H1 (cell line): Measurements from ENCODE around the gene STK33. TPM values are rescaled to one million over a fixed set of nuclear protein-coding genes. Genes with fewer than 3 reads are reported as not detected.

Experiments
- CTCF ChIA-PET: fragments of 300-600 bp; sonication (Branson Sonifier 250); formaldehyde crosslinking; loops from one replicate; lab custom pipeline; 2021; ENCODE audit not compliant: partially characterized antibody; lab: Charles Lee
- POLR2A ChIA-PET: fragments of 300-600 bp; sonication (Branson Sonifier 250); formaldehyde crosslinking; loops from one replicate; lab custom pipeline; 2021; ENCODE audit warnings: inconsistent platforms; ENCODE audit not compliant: partially characterized antibody; lab: Charles Lee
- DNase-seq, 2 experiments: peaks; one replicate each; pipeline versions ENCODE4 v3.0.0 to v3.0.0-alpha.2; 2010 to 2022; ENCODE audit warnings: low spot score in 2 of 2, low read depth in 1 of 2, mixed read lengths in 1 of 2
- FAIRE-seq: peaks from 2 replicates; lab custom pipeline; 2011; peaks lifted over from hg19 to GRCh38; lab: Jason Lieb, UNC
- H2AFZ ChIP-seq: 2 replicates; pipeline ENCODE4 v1.8.1; 2012; ENCODE audit warnings: low read length, inconsistent platforms
- H2AK5ac ChIP-seq: 2 replicates; pipeline ENCODE4 v1.6.1; 2013; ENCODE audit warnings: low read depth, low read length
- H2BK120ac ChIP-seq: replicated peaks from 2 replicates; pipeline ENCODE3; 2013; ENCODE audit warnings: low read depth, low read length, inconsistent platforms
- H2BK12ac ChIP-seq: 2 replicates; pipeline ENCODE4 v1.6.1; 2013; ENCODE audit warnings: low read depth, low read length
- H2BK15ac ChIP-seq: 2 replicates; pipeline ENCODE4 v1.6.1; 2013; ENCODE audit warnings: low read length
- H2BK20ac ChIP-seq: 2 replicates; pipeline ENCODE4 v1.6.1; 2013; ENCODE audit warnings: low read length
- H2BK5ac ChIP-seq: 2 replicates; pipeline ENCODE4 v1.6.1; 2013; ENCODE audit warnings: low read depth, low read length
- H3K14ac ChIP-seq: 2 replicates; pipeline ENCODE4 v1.6.1; 2013; ENCODE audit warnings: inconsistent platforms; ENCODE audit not compliant: insufficient read length
- H3K18ac ChIP-seq: 2 replicates; pipeline ENCODE4 v1.6.1; 2013; ENCODE audit warnings: low read length; ENCODE audit errors: extremely low read depth
- H3K23ac ChIP-seq: 2 replicates; pipeline ENCODE4 v1.6.1; 2013; ENCODE audit warnings: inconsistent platforms; ENCODE audit not compliant: insufficient read length
- H3K23me2 ChIP-seq: 2 replicates; pipeline ENCODE4 v1.6.1; 2013; ENCODE audit warnings: low read depth, low read length
- H3K27ac ChIP-seq: 2 replicates; pipeline ENCODE4 v1.6.1; 2011; ENCODE audit warnings: low read depth, low read length, inconsistent platforms
- H3K27me3 ChIP-seq, 4 experiments: replicated peaks in 1 of 4; 1 replicate in 1 of 4; 2 replicates in 3 of 4; pipeline versions ENCODE4 v1.6.1 to v1.8.1; 2011 to 2013; ENCODE audit warnings: low read length in 3 of 4, mild to moderate bottlenecking in 3 of 4, inconsistent platforms in 2 of 4, mixed read lengths in 2 of 4, moderate library complexity in 1 of 4; ENCODE audit not compliant: control insufficient read depth in 3 of 4, insufficient read depth in 3 of 4; ENCODE audit errors: extremely low read depth in 1 of 4
- H3K36me3 ChIP-seq, 4 experiments: 2 replicates each; pipeline versions ENCODE4 v1.6.1 to v1.8.1; 2011 to 2013; ENCODE audit warnings: mild to moderate bottlenecking in 4 of 4, low read length in 3 of 4, moderate library complexity in 2 of 4, control low read depth in 1 of 4, inconsistent platforms in 1 of 4; ENCODE audit not compliant: insufficient read depth in 4 of 4, control insufficient read depth in 2 of 4
- H3K4ac ChIP-seq: replicated peaks from 2 replicates; pipeline ENCODE3; 2013; ENCODE audit warnings: low read length, low read depth, mixed read lengths, inconsistent platforms; ENCODE audit not compliant: insufficient read length
- H3K4me1 ChIP-seq, 4 experiments: replicated peaks in 1 of 4; 1 replicate in 1 of 4; 2 replicates in 3 of 4; pipeline versions ENCODE4 v1.6.1 to v1.8.1; 2011 to 2013; ENCODE audit warnings: low read length in 3 of 4, inconsistent platforms in 2 of 4, mixed read lengths in 1 of 4; ENCODE audit not compliant: insufficient read depth in 4 of 4, control insufficient read depth in 3 of 4
- H3K4me2 ChIP-seq, 2 experiments: 2 replicates each; pipeline versions ENCODE4 v1.6.1 to v1.8.1; 2011 to 2013; ENCODE audit warnings: low read depth in 2 of 2, low read length in 2 of 2, control low read depth in 1 of 2, inconsistent platforms in 1 of 2, mild to moderate bottlenecking in 1 of 2; ENCODE audit not compliant: insufficient read depth in 1 of 2
- H3K4me3 ChIP-seq, 4 experiments: fragments of 200-600, 300-600 bp in 1 of 4; sonication (generic), shearing (Covaris generic), sonication (Bioruptor Twin) in 1 of 4; 2 replicates each; pipeline versions ENCODE4 v1.5.1 to v1.8.1; 2011 to 2016; ENCODE audit warnings: low read length in 4 of 4, low read depth in 3 of 4, control low read depth in 2 of 4, inconsistent platforms in 2 of 4, mild to moderate bottlenecking in 2 of 4, mixed read lengths in 1 of 4, moderate library complexity in 1 of 4; ENCODE audit not compliant: insufficient read depth in 2 of 4; ENCODE audit errors: extremely low read depth in 1 of 4
- H3K56ac ChIP-seq: replicated peaks from 2 replicates; pipeline ENCODE3; 2013; ENCODE audit warnings: low read depth, mild to moderate bottlenecking, mixed read lengths, low read length, inconsistent platforms; ENCODE audit not compliant: insufficient read length
- H3K79me1 ChIP-seq: 2 replicates; pipeline ENCODE4 v1.6.1; 2013; ENCODE audit warnings: low read depth, low read length, control low read depth
- H3K79me2 ChIP-seq, 2 experiments: 2 replicates each; pipeline versions ENCODE4 v1.6.1 to v1.8.1; 2012 to 2013; ENCODE audit warnings: low read length in 2 of 2, mild to moderate bottlenecking in 2 of 2, inconsistent platforms in 1 of 2; ENCODE audit not compliant: insufficient read depth in 2 of 2, control insufficient read depth in 1 of 2
- H3K9ac ChIP-seq, 4 experiments: replicated peaks in 1 of 4; 1 replicate in 1 of 4; 2 replicates in 3 of 4; pipeline versions ENCODE4 v1.6.1 to v1.8.1; 2011 to 2013; ENCODE audit warnings: low read depth in 3 of 4, low read length in 3 of 4, control low read depth in 2 of 4, mild to moderate bottlenecking in 2 of 4, moderate library complexity in 2 of 4, inconsistent platforms in 1 of 4; ENCODE audit errors: extremely low read depth in 1 of 4
- H3K9me3 ChIP-seq, 2 experiments: 2 replicates each; pipeline versions ENCODE4 v1.6.1 to v1.8.1; 2012 to 2013; ENCODE audit warnings: mild to moderate bottlenecking in 2 of 2, moderate library complexity in 2 of 2, control low read depth in 1 of 2, inconsistent platforms in 1 of 2, low read depth in 1 of 2, low read length in 1 of 2, mixed read lengths in 1 of 2; ENCODE audit not compliant: insufficient read depth in 2 of 2
- H4K20me1 ChIP-seq, 2 experiments: replicated peaks in 1 of 2; 2 replicates each; pipeline versions ENCODE3 to v1.8.1; 2011 to 2013; ENCODE audit warnings: inconsistent platforms in 2 of 2, low read length in 2 of 2, mild to moderate bottlenecking in 1 of 2; ENCODE audit not compliant: insufficient read depth in 2 of 2, control insufficient read depth in 1 of 2
- H4K5ac ChIP-seq: 2 replicates; pipeline ENCODE4 v1.6.1; 2013; ENCODE audit warnings: low read length, low read depth, mixed read lengths, inconsistent platforms; ENCODE audit not compliant: insufficient read length
- H4K8ac ChIP-seq: 2 replicates; pipeline ENCODE4 v1.8.0; 2013; ENCODE audit warnings: mild to moderate bottlenecking, moderate library complexity, low read length, inconsistent platforms; ENCODE audit not compliant: insufficient read depth; ENCODE audit errors: extremely low read depth
- H4K91ac ChIP-seq: replicated peaks from 2 replicates; pipeline ENCODE3; 2013; ENCODE audit warnings: low read length, mixed read lengths, inconsistent platforms; ENCODE audit not compliant: insufficient read length
- CBX5 ChIP-seq: fragments of 300-800, 300-1000 bp; sonication (generic); IDR thresholded peaks from 2 replicates; pipeline ENCODE4 v1.7.1; 2016; ENCODE audit warnings: antibody characterized with exemption, low read length, low read depth
- CBX8 ChIP-seq: fragments of 300-800, 300-1000 bp; sonication (generic); IDR thresholded peaks from 2 replicates; pipeline ENCODE4 v1.7.1; 2016; ENCODE audit warnings: low read depth, low read length, borderline replicate concordance
- CHD2 ChIP-seq: IDR thresholded peaks from 2 replicates; pipeline ENCODE4 v1.6.1; 2012; ENCODE audit warnings: low read length, improper control_type of control experiment
- EZH2 ChIP-seq: fragments of 200-600 bp; sonication (generic); IDR thresholded peaks from 2 replicates; pipeline ENCODE4 v1.7.1; 2012; ENCODE audit warnings: low read depth, mild to moderate bottlenecking, moderate library complexity, low read length, inconsistent platforms; ENCODE audit not compliant: severe bottlenecking
- JUN ChIP-seq: IDR thresholded peaks from 2 replicates; pipeline ENCODE4 v1.6.1; 2011; ENCODE audit warnings: low read depth, mild to moderate bottlenecking, improper control_type of control experiment, low read length
- NANOG ChIP-seq: IDR thresholded peaks from 2 replicates; pipeline ENCODE4 v1.6.1; 2011; ENCODE audit warnings: low read length, low read depth, mild to moderate bottlenecking, inconsistent platforms; ENCODE audit not compliant: insufficient read depth, poor library complexity, severe bottlenecking
- POU5F1 ChIP-seq: IDR thresholded peaks from 2 replicates; pipeline ENCODE4 v1.6.1; 2011; ENCODE audit warnings: low read depth, mild to moderate bottlenecking, low read length, moderate library complexity
- RFX5 ChIP-seq: IDR thresholded peaks from 2 replicates; pipeline ENCODE4 v1.6.1; 2011; ENCODE audit warnings: low read depth, low read length, improper control_type of control experiment, borderline replicate concordance
- SAP30 ChIP-seq: fragments of 300-600 bp; sonication (generic); IDR thresholded peaks from 2 replicates; pipeline ENCODE4 v1.7.1; 2012; ENCODE audit warnings: low read length, moderate library complexity, mild to moderate bottlenecking, inconsistent platforms; ENCODE audit not compliant: insufficient read depth, insufficient replicate concordance
- TAF1 ChIP-seq: IDR thresholded peaks from 2 replicates; pipeline ENCODE4 v1.6.1; 2011; ENCODE audit warnings: mild to moderate bottlenecking, low read depth, low read length
- TAF7 ChIP-seq: optimal IDR thresholded peaks from 2 replicates; pipeline ENCODE3; 2011; ENCODE audit warnings: low read depth, mild to moderate bottlenecking, inconsistent platforms, low read length, moderate library complexity, borderline replicate concordance
- USF2 ChIP-seq: IDR thresholded peaks from 2 replicates; pipeline ENCODE4 v1.6.1; 2011; ENCODE audit warnings: low read length, improper control_type of control experiment
- WGBS, 2 experiments: shearing (Covaris generic) in 1 of 2; methylation state at CpG; one replicate each; pipeline versions ENCODE4 v1.1.6 to v1.1.7; 2013 to 2015; ENCODE audit warnings: low lambda C conversion rate in 2 of 2, mixed read lengths in 2 of 2, inconsistent platforms in 1 of 2, low coverage in 1 of 2, missing lambda C conversion rate in 1 of 2; ENCODE audit not compliant: insufficient replicate concordance in 2 of 2, insufficient coverage in 1 of 2, insufficient read length in 1 of 2; ENCODE audit errors: extremely low coverage in 1 of 2, missing lambda C conversion rate in 1 of 2; 5-methylcytosine and 5-hydroxymethylcytosine counted together
- polyA plus RNA-seq, 7 experiments: library from polyadenylated mRNA; depleted of rRNA in 3 of 7; stranded (reverse) in 5 of 7; unstranded in 2 of 7; fragments of >200 nt in 5 of 7; fragments of 200-250 nt in 2 of 7; gene quantifications; 1 replicate in 5 of 7; 2 replicates in 1 of 7; 4 replicates in 1 of 7; pipeline versions ENCODE4 v1.2.1 to v1.2.3, GENCODE V29; 2011 to 2013; ENCODE audit warnings: missing spikeins in 2 of 7, mixed read lengths in 2 of 7
- total RNA-seq: library from RNA; stranded (reverse); fragmentation: NEBNext Ultra II Directional; extraction: Animal tissue kit (Norgen Biotek cat#: 25700); gene quantifications from 2 replicates; pipeline ENCODE4 v1.2.1, GENCODE V29; 2021
- TF ChIP-seq, protein P1 (sequence below): IDR thresholded peaks from 2 replicates; pipeline ENCODE4 v1.6.1; 2012; ENCODE audit warnings: inconsistent platforms

The STK33 gene
- total and polyA plus RNA-seq, 2 of the 8 experiments (the other 6 are each of a cell fraction or from before 2014, with no cell fraction given) = 8.8 to 25.1 TPM

DNA sequence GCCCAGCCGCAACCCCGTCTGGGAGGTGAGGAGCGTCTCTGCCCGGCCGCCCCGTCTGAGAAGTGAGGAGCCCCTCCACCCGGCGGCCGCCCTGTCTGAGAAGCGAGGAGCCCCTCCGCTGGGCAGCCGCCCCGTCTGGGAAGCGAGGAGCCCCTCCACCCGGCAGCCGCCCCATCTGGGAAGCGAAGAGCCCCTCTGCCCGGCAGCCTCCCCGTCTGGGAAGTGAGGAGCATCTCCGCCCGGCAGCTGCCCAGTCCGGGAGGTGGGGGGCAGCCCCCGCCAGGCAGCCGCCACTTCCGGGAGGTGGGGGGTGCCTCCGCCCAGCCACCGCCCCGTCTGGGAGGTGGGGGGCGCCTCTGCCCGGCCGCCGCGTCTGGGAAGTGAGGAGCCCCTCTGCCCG is 70.6 kb downstream of the STK33 start:
- 100% methylated on average over 3 of the region's 34 CpGs; no CpG with 5 or more reads in 1 of the 2 experiments for WGBS, 2 experiments
- Histone ChIP-seq H3K23me2 (no peaks in the 10 kb centered on the region), H3K4me2 (no peak overlapping the region), H3K79me2 (no peaks in the 10 kb centered on the region), H3K56ac (no peak overlapping the region), H2BK15ac (no peak overlapping the region), H3K27me3 (no peaks in the 10 kb centered on the region), H3K27ac (no peak overlapping the region), H3K9ac (no peak overlapping the region), H3K4ac (no peak overlapping the region), H4K8ac (no peak overlapping the region), H3K18ac (no peak overlapping the region), H3K14ac (no peak overlapping the region), H3K36me3 (no peaks in the 10 kb centered on the region; a peak in 1 of 8 replicates), H2BK120ac (no peak overlapping the region), H3K4me1 (peaks cover 0 to 4% (median 0%) of the 10 kb centered on the region in 4 experiments; a peak in 2 of 7 replicates), H4K5ac (no peak overlapping the region), H2AFZ (no peak overlapping the region), H3K79me1 (no peaks in the 10 kb centered on the region), H4K91ac (no peak overlapping the region), H3K9me3 (peaks cover 0 to 13% of the 10 kb centered on the region in 2 experiments; a peak in 1 of 4 replicates), H3K4me3 (no peak overlapping the region), H2BK5ac (no peak overlapping the region), H2AK5ac (no peak overlapping the region), H2BK20ac (no peak overlapping the region), H2BK12ac (no peak overlapping the region), H3K23ac (no peak overlapping the region), H4K20me1 (no peaks in the 10 kb centered on the region)
- DNase-seq (no peak), FAIRE-seq (no peak)
- CTCF ChIA-PET = no interaction called here
- POLR2A ChIA-PET = no interaction called here
- TF ChIP-seq EZH2 (no peak), CBX8 (no peak), TAF7 (no peak), TAF1 (no peak), POU5F1 (no peak), CBX5 (no peak), JUN (no peak), SAP30 (no peak), NANOG (no peak), USF2 (no peak), CHD2 (no peak), RFX5 (no peak)
- TF ChIP-seq, protein P1, sequence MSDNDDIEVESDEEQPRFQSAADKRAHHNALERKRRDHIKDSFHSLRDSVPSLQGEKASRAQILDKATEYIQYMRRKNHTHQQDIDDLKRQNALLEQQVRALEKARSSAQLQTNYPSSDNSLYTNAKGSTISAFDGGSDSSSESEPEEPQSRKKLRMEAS = no peak
